H9 (cell line): ENCODE measurements around the gene GRIFIN. TPM values are rescaled to one million over a fixed set of nuclear protein-coding genes. Genes with fewer than 3 reads are reported as not detected.

ENCODE experiments used
- DNase-seq: peaks from one replicate; pipeline ENCODE4 v3.0.0-alpha.2; 2017
- H2AFZ ChIP-seq: one replicate; pipeline ENCODE4 v1.6.1; 2013; ENCODE audit warnings: mild to moderate bottlenecking, low read length, control low read depth, moderate library complexity
- H2AK5ac ChIP-seq: 2 replicates; pipeline ENCODE4 v1.6.1; 2013; ENCODE audit warnings: low read length, control low read depth, mixed read lengths; ENCODE audit not compliant: insufficient read length
- H2BK120ac ChIP-seq: one replicate; pipeline ENCODE4 v1.6.1; 2013; ENCODE audit warnings: low read depth, mild to moderate bottlenecking, low read length, control low read depth, inconsistent platforms; ENCODE audit not compliant: poor library complexity, severe bottlenecking
- H2BK12ac ChIP-seq: 2 replicates; pipeline ENCODE4 v1.6.1; 2013; ENCODE audit warnings: low read length, control low read depth, mixed read lengths, low read depth; ENCODE audit not compliant: insufficient read length
- H2BK15ac ChIP-seq: 2 replicates; pipeline ENCODE4 v1.6.1; 2013; ENCODE audit warnings: low read depth, low read length, control low read depth
- H2BK20ac ChIP-seq: one replicate; pipeline ENCODE4 v1.6.1; 2013; ENCODE audit warnings: low read depth, mild to moderate bottlenecking, low read length, control low read depth, inconsistent platforms; ENCODE audit not compliant: poor library complexity, severe bottlenecking
- H2BK5ac ChIP-seq: 2 replicates; pipeline ENCODE4 v1.6.1; 2013; ENCODE audit warnings: low read length, control low read depth, mixed read lengths; ENCODE audit not compliant: insufficient read length
- H3K14ac ChIP-seq: 2 replicates; pipeline ENCODE4 v1.6.1; 2013; ENCODE audit warnings: low read length, control low read depth; ENCODE audit not compliant: insufficient read depth
- H3K18ac ChIP-seq: 2 replicates; pipeline ENCODE4 v1.6.1; 2013; ENCODE audit warnings: low read depth, mild to moderate bottlenecking, mixed read lengths, low read length, control low read depth; ENCODE audit not compliant: insufficient read length
- H3K23ac ChIP-seq: 2 replicates; pipeline ENCODE4 v1.6.1; 2013; ENCODE audit warnings: low read length, control low read depth, mixed read lengths, low read depth; ENCODE audit not compliant: insufficient read length
- H3K23me2 ChIP-seq: 2 replicates; pipeline ENCODE4 v1.6.1; 2013; ENCODE audit warnings: low read depth, mild to moderate bottlenecking, mixed read lengths, low read length, control low read depth; ENCODE audit not compliant: insufficient read length, poor library complexity, severe bottlenecking
- H3K27ac ChIP-seq: 2 replicates; pipeline ENCODE4 v1.5.1; 2013; ENCODE audit warnings: low read length, control low read depth, mixed read lengths, low read depth; ENCODE audit not compliant: insufficient read length
- H3K27me3 ChIP-seq: 2 replicates; pipeline ENCODE4 v1.6.1; 2013; ENCODE audit warnings: low read length, control low read depth, inconsistent platforms; ENCODE audit not compliant: insufficient read depth
- H3K4ac ChIP-seq: 2 replicates; pipeline ENCODE4 v1.6.1; 2013; ENCODE audit warnings: low read depth, mild to moderate bottlenecking, control low read depth, inconsistent platforms, low read length, moderate library complexity
- H3K4me1 ChIP-seq: 2 replicates; pipeline ENCODE4 v1.6.1; 2013; ENCODE audit warnings: low read length, control low read depth, inconsistent platforms; ENCODE audit not compliant: insufficient read depth
- H3K4me2 ChIP-seq: 2 replicates; pipeline ENCODE4 v1.6.1; 2013; ENCODE audit warnings: low read length, control low read depth, mixed read lengths; ENCODE audit not compliant: insufficient read length, insufficient read depth
- H3K56ac ChIP-seq: 2 replicates; pipeline ENCODE4 v1.6.1; 2013; ENCODE audit warnings: low read depth, mild to moderate bottlenecking, mixed read lengths, low read length, control low read depth; ENCODE audit not compliant: insufficient read length
- H3K79me1 ChIP-seq: 2 replicates; pipeline ENCODE4 v1.6.1; 2013; ENCODE audit warnings: low read depth, mild to moderate bottlenecking, moderate library complexity, low read length, control low read depth, inconsistent platforms; ENCODE audit not compliant: insufficient read depth, poor library complexity, severe bottlenecking
- H3K79me2 ChIP-seq: 2 replicates; pipeline ENCODE4 v1.6.1; 2013; ENCODE audit warnings: low read length, control low read depth, inconsistent platforms; ENCODE audit not compliant: insufficient read depth
- H3K9ac ChIP-seq: 2 replicates; pipeline ENCODE4 v1.6.1; 2013; ENCODE audit warnings: low read length, control low read depth, mixed read lengths; ENCODE audit not compliant: insufficient read length; ENCODE audit errors: extremely low read depth
- H3K9me3 ChIP-seq: one replicate; pipeline ENCODE4 v1.6.1; 2013; ENCODE audit warnings: low read depth, low read length, inconsistent platforms; ENCODE audit not compliant: control insufficient read depth
- H3T11ph ChIP-seq: one replicate; pipeline ENCODE4 v1.6.1; 2013; ENCODE audit warnings: mild to moderate bottlenecking, low read length, control low read depth, inconsistent platforms
- H4K20me1 ChIP-seq: one replicate; pipeline ENCODE4 v1.6.1; 2013; ENCODE audit not compliant: control insufficient read depth, insufficient read length, insufficient read depth
- H4K5ac ChIP-seq: 2 replicates; pipeline ENCODE4 v1.6.1; 2013; ENCODE audit warnings: low read depth, mild to moderate bottlenecking, mixed read lengths, low read length, control low read depth; ENCODE audit not compliant: insufficient read length
- H4K8ac ChIP-seq: replicated peaks from 2 replicates; pipeline ENCODE4 v1.6.1; 2013; ENCODE audit warnings: low read length, control low read depth, mixed read lengths, low read depth; ENCODE audit not compliant: insufficient read length
- H4K91ac ChIP-seq: 2 replicates; pipeline ENCODE4 v1.6.1; 2013; ENCODE audit warnings: low read depth, mild to moderate bottlenecking, moderate library complexity, mixed read lengths, low read length, control low read depth; ENCODE audit not compliant: insufficient read length
- H3K27ac Mint-ChIP-seq, 3 experiments: 2 replicates in 2 of 3; 3 replicates in 1 of 3; pipeline ENCODE4 v1.8.0; 2020 to 2021; ENCODE audit warnings: mixed read lengths in 3 of 3, mild to moderate bottlenecking in 1 of 3, moderate library complexity in 1 of 3
- H3K27me3 Mint-ChIP-seq: 2 replicates; pipeline ENCODE4 v1.8.0; 2021; ENCODE audit warnings: low read depth, mild to moderate bottlenecking, moderate library complexity, mixed read lengths
- H3K36me3 Mint-ChIP-seq, 3 experiments: 2 replicates in 2 of 3; 3 replicates in 1 of 3; pipeline ENCODE4 v1.8.0; 2020 to 2021; ENCODE audit warnings: low read depth in 3 of 3, mixed read lengths in 3 of 3; ENCODE audit not compliant: insufficient read depth in 1 of 3
- H3K4me1 Mint-ChIP-seq, 2 experiments: 2 replicates each; pipeline ENCODE4 v1.8.0; 2020; ENCODE audit warnings: mixed read lengths in 2 of 2
- H3K4me3 Mint-ChIP-seq, 2 experiments: 2 replicates in 1 of 2; 3 replicates in 1 of 2; pipeline ENCODE4 v1.8.0; 2020 to 2021; ENCODE audit warnings: mild to moderate bottlenecking in 2 of 2, mixed read lengths in 2 of 2, moderate library complexity in 1 of 2
- H3K9me3 Mint-ChIP-seq, 2 experiments: 2 replicates in 1 of 2; 3 replicates in 1 of 2; pipeline ENCODE4 v1.8.0; 2020; ENCODE audit warnings: mild to moderate bottlenecking in 2 of 2, mixed read lengths in 2 of 2, moderate library complexity in 1 of 2
- WGBS: extraction: QIAGEN DNeasy Blood & Tissue Kit; methylation state at CpG from one replicate; pipeline ENCODE4 v1.1.7; 2013; ENCODE audit warnings: missing lambda C conversion rate, low lambda C conversion rate, mixed read lengths; ENCODE audit not compliant: insufficient read length; ENCODE audit errors: extremely low coverage; 5-methylcytosine and 5-hydroxymethylcytosine counted together
- total RNA-seq: library from RNA; stranded (reverse); gene quantifications from 2 replicates; pipeline ENCODE4 v1.2.1, GENCODE V29; 2021
- TF ChIP-seq, protein P1 (sequence below): fragments of 200-600 bp; sonication (generic); conservative IDR thresholded peaks from 3 replicates; pipeline ENCODE4 v1.8.0; 2021; ENCODE audit warnings: antibody characterized with exemption, mild to moderate bottlenecking

Gene GRIFIN
- total RNA-seq, 1 experiment from 2014 or later, result not detected

DNA sequence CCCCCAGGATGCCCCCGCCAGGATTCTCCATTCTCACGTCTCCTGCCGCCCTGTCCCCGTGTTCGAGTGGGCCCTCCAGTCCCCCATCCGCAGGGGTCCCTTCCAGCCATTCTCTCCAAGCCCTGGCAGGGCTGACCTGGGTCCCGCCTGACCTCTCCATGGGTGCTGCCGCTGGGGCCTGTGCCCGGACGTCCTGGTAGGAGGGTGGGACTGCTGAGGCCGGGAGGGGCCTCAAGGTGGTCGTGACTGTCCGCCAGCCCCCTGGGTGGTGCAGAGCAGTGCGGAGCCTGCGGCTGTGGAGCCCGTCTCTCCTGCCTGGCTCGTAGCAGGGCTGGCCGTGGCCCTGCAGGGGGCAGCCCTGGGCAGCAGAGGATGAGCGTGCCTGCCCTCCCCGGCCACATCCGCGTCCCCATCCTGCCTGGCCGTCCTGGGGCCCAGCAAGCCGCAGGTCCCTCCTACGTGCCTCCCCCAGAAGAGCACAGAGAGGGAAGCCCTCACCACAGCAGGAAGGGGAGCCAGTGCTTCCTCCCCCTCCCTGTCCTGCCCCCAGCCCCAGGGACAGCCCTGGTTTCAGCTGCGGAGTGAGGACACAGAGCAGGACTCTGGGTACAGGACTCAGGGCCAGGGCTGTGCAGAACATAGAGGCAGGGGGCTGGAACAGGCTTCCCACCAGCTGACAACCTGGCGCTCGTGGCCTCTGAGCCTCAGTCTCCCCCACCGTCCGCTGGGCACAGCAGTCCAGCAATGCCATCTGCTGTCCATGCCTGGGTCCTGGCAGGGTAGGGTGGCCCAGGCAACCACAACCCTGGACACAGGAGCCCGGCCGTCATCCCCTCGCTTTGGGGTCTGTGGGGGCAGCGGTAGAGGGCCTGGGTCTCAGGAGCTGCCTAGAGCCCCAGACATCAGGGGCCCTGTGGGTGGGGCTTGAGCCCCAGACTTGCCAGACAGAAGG lies 1.5 kb upstream of the GRIFIN start:
- TF ChIP-seq, protein P1, sequence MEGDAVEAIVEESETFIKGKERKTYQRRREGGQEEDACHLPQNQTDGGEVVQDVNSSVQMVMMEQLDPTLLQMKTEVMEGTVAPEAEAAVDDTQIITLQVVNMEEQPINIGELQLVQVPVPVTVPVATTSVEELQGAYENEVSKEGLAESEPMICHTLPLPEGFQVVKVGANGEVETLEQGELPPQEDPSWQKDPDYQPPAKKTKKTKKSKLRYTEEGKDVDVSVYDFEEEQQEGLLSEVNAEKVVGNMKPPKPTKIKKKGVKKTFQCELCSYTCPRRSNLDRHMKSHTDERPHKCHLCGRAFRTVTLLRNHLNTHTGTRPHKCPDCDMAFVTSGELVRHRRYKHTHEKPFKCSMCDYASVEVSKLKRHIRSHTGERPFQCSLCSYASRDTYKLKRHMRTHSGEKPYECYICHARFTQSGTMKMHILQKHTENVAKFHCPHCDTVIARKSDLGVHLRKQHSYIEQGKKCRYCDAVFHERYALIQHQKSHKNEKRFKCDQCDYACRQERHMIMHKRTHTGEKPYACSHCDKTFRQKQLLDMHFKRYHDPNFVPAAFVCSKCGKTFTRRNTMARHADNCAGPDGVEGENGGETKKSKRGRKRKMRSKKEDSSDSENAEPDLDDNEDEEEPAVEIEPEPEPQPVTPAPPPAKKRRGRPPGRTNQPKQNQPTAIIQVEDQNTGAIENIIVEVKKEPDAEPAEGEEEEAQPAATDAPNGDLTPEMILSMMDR, result peak; percentile 78
- no peak overlapping the region for H2BK20ac ChIP-seq
- no peak overlapping the region for H3K9ac ChIP-seq
- H3K4me3 Mint-ChIP-seq, result no peak overlapping the region
- H3K4me1 ChIP-seq, result no peaks in the 10 kb centered on the region; the same call in 1 of the 2 replicates
- H3K79me2 ChIP-seq, result no peaks in the 10 kb centered on the region
- no peaks in the 10 kb centered on the region for H3K36me3 Mint-ChIP-seq
- peaks cover 9 to 20% of the 10 kb centered on the region in 2 experiments for H3K4me1 Mint-ChIP-seq
- H3K23ac ChIP-seq, result no peak overlapping the region
- no peak overlapping the region for H2BK120ac ChIP-seq
- peaks cover 0 to 2% of the 10 kb centered on the region in 2 experiments; a peak in 3 of 5 replicates for H3K9me3 Mint-ChIP-seq
- no peak overlapping the region for H3T11ph ChIP-seq
- H4K91ac ChIP-seq, result no peak overlapping the region
- H3K23me2 ChIP-seq, result no peaks in the 10 kb centered on the region
- H3K27ac ChIP-seq, result no peak overlapping the region
- H2BK12ac ChIP-seq, result no peak overlapping the region
- no peak overlapping the region for H3K18ac ChIP-seq
- DNase-seq, result peak; percentile 81
- WGBS, result no CpG with 5 or more reads among the region's 34 CpGs
- no peaks in the 10 kb centered on the region for H3K27me3 ChIP-seq
- no peak overlapping the region for H2AK5ac ChIP-seq
- no peaks in the 10 kb centered on the region for H3K79me1 ChIP-seq
- H3K27me3 Mint-ChIP-seq, result peaks cover 4% of the 10 kb centered on the region
- H4K8ac ChIP-seq, result no peak overlapping the region
- no peak overlapping the region for H3K56ac ChIP-seq
- H2BK5ac ChIP-seq, result no peak overlapping the region
- no peak overlapping the region for H4K5ac ChIP-seq
- H2BK15ac ChIP-seq, result no peak overlapping the region
- no peak overlapping the region for H3K14ac ChIP-seq
- H4K20me1 ChIP-seq, result no peaks in the 10 kb centered on the region
- H3K27ac Mint-ChIP-seq, result no peak overlapping the region
- H3K4ac ChIP-seq, result no peak overlapping the region
- H3K4me2 ChIP-seq, result no peak overlapping the region
- H3K9me3 ChIP-seq, result no peaks in the 10 kb centered on the region
- no peak overlapping the region for H2AFZ ChIP-seq
